ENCODE measurements around the gene CNN2.

CNN2 gene

GRCh38 chr19:1062387-1063029 is 36.1 kb downstream of the CNN2 start:
- H3K4me3 ChIP-seq (ENCODE audit: low read length) = no peak overlapping the region
- DNase-seq (ENCODE audit: low read depth) = no peak
- TF ChIP-seq, protein P1, sequence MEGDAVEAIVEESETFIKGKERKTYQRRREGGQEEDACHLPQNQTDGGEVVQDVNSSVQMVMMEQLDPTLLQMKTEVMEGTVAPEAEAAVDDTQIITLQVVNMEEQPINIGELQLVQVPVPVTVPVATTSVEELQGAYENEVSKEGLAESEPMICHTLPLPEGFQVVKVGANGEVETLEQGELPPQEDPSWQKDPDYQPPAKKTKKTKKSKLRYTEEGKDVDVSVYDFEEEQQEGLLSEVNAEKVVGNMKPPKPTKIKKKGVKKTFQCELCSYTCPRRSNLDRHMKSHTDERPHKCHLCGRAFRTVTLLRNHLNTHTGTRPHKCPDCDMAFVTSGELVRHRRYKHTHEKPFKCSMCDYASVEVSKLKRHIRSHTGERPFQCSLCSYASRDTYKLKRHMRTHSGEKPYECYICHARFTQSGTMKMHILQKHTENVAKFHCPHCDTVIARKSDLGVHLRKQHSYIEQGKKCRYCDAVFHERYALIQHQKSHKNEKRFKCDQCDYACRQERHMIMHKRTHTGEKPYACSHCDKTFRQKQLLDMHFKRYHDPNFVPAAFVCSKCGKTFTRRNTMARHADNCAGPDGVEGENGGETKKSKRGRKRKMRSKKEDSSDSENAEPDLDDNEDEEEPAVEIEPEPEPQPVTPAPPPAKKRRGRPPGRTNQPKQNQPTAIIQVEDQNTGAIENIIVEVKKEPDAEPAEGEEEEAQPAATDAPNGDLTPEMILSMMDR (conservative IDR thresholded peaks at IDR 0.05; ENCODE audit: low read length) = no peak

- TF ChIP-seq, protein P1 (conservative IDR thresholded peaks at IDR 0.05; ENCODE audit: low read length) = no peak
- DNase-seq (ENCODE audit: low read depth) = no peak
- H3K4me3 ChIP-seq (ENCODE audit: low read length) = no peak overlapping the region
These were observed 36.9 kb downstream of the CNN2 start for GRCh38 chr19:1063030-1063908.

- no peak for DNase-seq (ENCODE audit: low read depth)
- TF ChIP-seq, protein P1 (conservative IDR thresholded peaks at IDR 0.05; ENCODE audit: low read length) = no peak
- H3K4me3 ChIP-seq (ENCODE audit: low read length) = no peak overlapping the region
These were observed 37.7 kb downstream of the CNN2 start for GRCh38 chr19:1063909-1064660.

DNA sequence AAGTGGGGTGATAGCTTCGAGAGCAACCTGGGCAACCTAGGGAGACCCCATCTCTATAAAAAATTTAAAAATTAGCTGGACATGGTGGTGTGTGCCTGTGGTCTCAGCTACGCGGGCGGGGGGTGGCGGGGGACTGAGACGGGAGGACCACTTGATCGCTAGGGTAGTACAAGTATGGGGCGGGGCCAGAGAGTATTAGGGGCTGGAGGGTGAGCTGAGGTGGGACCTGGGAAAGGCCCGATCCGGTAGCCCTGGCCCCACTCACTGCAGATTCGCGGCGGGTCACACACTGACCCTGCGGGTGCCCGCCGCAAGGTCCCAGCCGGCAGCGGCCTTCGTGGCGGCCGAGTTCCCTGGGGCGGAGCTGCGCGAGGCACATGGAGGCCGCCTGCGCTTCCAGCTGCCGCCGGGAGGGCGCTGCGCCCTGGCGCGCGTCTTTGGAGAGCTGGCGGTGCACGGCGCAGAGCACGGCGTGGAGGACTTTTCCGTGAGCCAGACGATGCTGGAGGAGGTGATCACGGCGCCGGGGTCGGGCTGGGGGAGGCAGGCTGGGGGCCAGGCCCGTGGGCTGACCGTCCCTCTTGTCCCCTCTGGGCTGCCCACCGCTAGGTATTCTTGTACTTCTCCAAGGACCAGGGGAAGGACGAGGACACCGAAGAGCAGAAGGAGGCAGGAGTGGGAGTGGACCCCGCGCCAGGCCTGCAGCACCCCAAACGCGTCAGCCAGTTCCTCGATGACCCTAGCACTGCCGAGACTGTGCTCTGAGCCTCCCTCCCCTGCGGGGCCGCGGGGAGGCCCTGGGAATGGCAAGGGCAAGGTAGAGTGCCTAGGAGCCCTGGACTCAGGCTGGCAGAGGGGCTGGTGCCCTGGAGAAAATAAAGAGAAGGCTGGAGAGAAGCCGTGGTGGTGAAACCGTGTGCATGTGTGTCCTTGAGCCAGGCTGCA is 38.5 kb downstream of the CNN2 start:
- TF ChIP-seq, protein P1 (conservative IDR thresholded peaks at IDR 0.05; ENCODE audit: low read length) = peak; percentile 49
- H3K4me3 ChIP-seq (ENCODE audit: low read length) = no peak overlapping the region
- peak; percentile 54 for DNase-seq (ENCODE audit: low read depth)

GRCh38 chr19:1065606-1066109 is 39.2 kb downstream of the CNN2 start:
- DNase-seq (ENCODE audit: low read depth) = no peak
- H3K4me3 ChIP-seq (ENCODE audit: low read length) = no peak overlapping the region
- TF ChIP-seq, protein P1 (conservative IDR thresholded peaks at IDR 0.05; ENCODE audit: low read length) = no peak

GRCh38 chr19:1066251-1066747 is 39.9 kb downstream of the CNN2 start:
- no peak for DNase-seq (ENCODE audit: low read depth)
- TF ChIP-seq, protein P1 (conservative IDR thresholded peaks at IDR 0.05; ENCODE audit: low read length) = no peak
- no peak overlapping the region for H3K4me3 ChIP-seq (ENCODE audit: low read length)
